ENCODE data around the gene TMUB1.

GRCh38 chr7:151056283-151056665 is 27.0 kb downstream of the TMUB1 start:
- TF ChIP-seq CTCF (IDR thresholded peaks at IDR 0.05) (no peak), POLR2A (IDR thresholded peaks at IDR 0.05) (no peak)
